H1 (cell line): Measurements from ENCODE around the gene DOC2A. TPM values are rescaled to one million over a fixed set of nuclear protein-coding genes. Genes with fewer than 3 reads are reported as not detected.

Experiments
- CTCF ChIA-PET: fragments of 300-600 bp; sonication (Branson Sonifier 250); formaldehyde crosslinking; loops from one replicate; lab custom pipeline; 2021; ENCODE audit not compliant: partially characterized antibody; lab: Charles Lee
- POLR2A ChIA-PET: fragments of 300-600 bp; sonication (Branson Sonifier 250); formaldehyde crosslinking; loops from one replicate; lab custom pipeline; 2021; ENCODE audit warnings: inconsistent platforms; ENCODE audit not compliant: partially characterized antibody; lab: Charles Lee
- DNase-seq, 2 experiments: peaks; one replicate each; pipeline versions ENCODE4 v3.0.0 to v3.0.0-alpha.2; 2010 to 2022; ENCODE audit warnings: low spot score in 2 of 2, low read depth in 1 of 2, mixed read lengths in 1 of 2
- FAIRE-seq: peaks from 2 replicates; lab custom pipeline; 2011; peaks lifted over from hg19 to GRCh38; lab: Jason Lieb, UNC
- H2AFZ ChIP-seq: 2 replicates; pipeline ENCODE4 v1.8.1; 2012; ENCODE audit warnings: low read length, inconsistent platforms
- H2AK5ac ChIP-seq: 2 replicates; pipeline ENCODE4 v1.6.1; 2013; ENCODE audit warnings: low read depth, low read length
- H2BK120ac ChIP-seq: replicated peaks from 2 replicates; pipeline ENCODE3; 2013; ENCODE audit warnings: low read depth, low read length, inconsistent platforms
- H2BK12ac ChIP-seq: 2 replicates; pipeline ENCODE4 v1.6.1; 2013; ENCODE audit warnings: low read depth, low read length
- H2BK15ac ChIP-seq: 2 replicates; pipeline ENCODE4 v1.6.1; 2013; ENCODE audit warnings: low read length
- H2BK20ac ChIP-seq: 2 replicates; pipeline ENCODE4 v1.6.1; 2013; ENCODE audit warnings: low read length
- H2BK5ac ChIP-seq: 2 replicates; pipeline ENCODE4 v1.6.1; 2013; ENCODE audit warnings: low read depth, low read length
- H3K14ac ChIP-seq: 2 replicates; pipeline ENCODE4 v1.6.1; 2013; ENCODE audit warnings: inconsistent platforms; ENCODE audit not compliant: insufficient read length
- H3K18ac ChIP-seq: 2 replicates; pipeline ENCODE4 v1.6.1; 2013; ENCODE audit warnings: low read length; ENCODE audit errors: extremely low read depth
- H3K23ac ChIP-seq: 2 replicates; pipeline ENCODE4 v1.6.1; 2013; ENCODE audit warnings: inconsistent platforms; ENCODE audit not compliant: insufficient read length
- H3K23me2 ChIP-seq: 2 replicates; pipeline ENCODE4 v1.6.1; 2013; ENCODE audit warnings: low read depth, low read length
- H3K27ac ChIP-seq: 2 replicates; pipeline ENCODE4 v1.6.1; 2011; ENCODE audit warnings: low read depth, low read length, inconsistent platforms
- H3K27me3 ChIP-seq, 4 experiments: replicated peaks in 1 of 4; 1 replicate in 1 of 4; 2 replicates in 3 of 4; pipeline versions ENCODE4 v1.6.1 to v1.8.1; 2011 to 2013; ENCODE audit warnings: low read length in 3 of 4, mild to moderate bottlenecking in 3 of 4, inconsistent platforms in 2 of 4, mixed read lengths in 2 of 4, moderate library complexity in 1 of 4; ENCODE audit not compliant: control insufficient read depth in 3 of 4, insufficient read depth in 3 of 4; ENCODE audit errors: extremely low read depth in 1 of 4
- H3K36me3 ChIP-seq, 4 experiments: 2 replicates each; pipeline versions ENCODE4 v1.6.1 to v1.8.1; 2011 to 2013; ENCODE audit warnings: mild to moderate bottlenecking in 4 of 4, low read length in 3 of 4, moderate library complexity in 2 of 4, control low read depth in 1 of 4, inconsistent platforms in 1 of 4; ENCODE audit not compliant: insufficient read depth in 4 of 4, control insufficient read depth in 2 of 4
- H3K4ac ChIP-seq: replicated peaks from 2 replicates; pipeline ENCODE3; 2013; ENCODE audit warnings: low read length, low read depth, mixed read lengths, inconsistent platforms; ENCODE audit not compliant: insufficient read length
- H3K4me1 ChIP-seq, 4 experiments: replicated peaks in 1 of 4; 1 replicate in 1 of 4; 2 replicates in 3 of 4; pipeline versions ENCODE4 v1.6.1 to v1.8.1; 2011 to 2013; ENCODE audit warnings: low read length in 3 of 4, inconsistent platforms in 2 of 4, mixed read lengths in 1 of 4; ENCODE audit not compliant: insufficient read depth in 4 of 4, control insufficient read depth in 3 of 4
- H3K4me2 ChIP-seq, 2 experiments: 2 replicates each; pipeline versions ENCODE4 v1.6.1 to v1.8.1; 2011 to 2013; ENCODE audit warnings: low read depth in 2 of 2, low read length in 2 of 2, control low read depth in 1 of 2, inconsistent platforms in 1 of 2, mild to moderate bottlenecking in 1 of 2; ENCODE audit not compliant: insufficient read depth in 1 of 2
- H3K4me3 ChIP-seq, 4 experiments: fragments of 200-600, 300-600 bp in 1 of 4; sonication (generic), shearing (Covaris generic), sonication (Bioruptor Twin) in 1 of 4; 2 replicates each; pipeline versions ENCODE4 v1.5.1 to v1.8.1; 2011 to 2016; ENCODE audit warnings: low read length in 4 of 4, low read depth in 3 of 4, control low read depth in 2 of 4, inconsistent platforms in 2 of 4, mild to moderate bottlenecking in 2 of 4, mixed read lengths in 1 of 4, moderate library complexity in 1 of 4; ENCODE audit not compliant: insufficient read depth in 2 of 4; ENCODE audit errors: extremely low read depth in 1 of 4
- H3K56ac ChIP-seq: replicated peaks from 2 replicates; pipeline ENCODE3; 2013; ENCODE audit warnings: low read depth, mild to moderate bottlenecking, mixed read lengths, low read length, inconsistent platforms; ENCODE audit not compliant: insufficient read length
- H3K79me1 ChIP-seq: 2 replicates; pipeline ENCODE4 v1.6.1; 2013; ENCODE audit warnings: low read depth, low read length, control low read depth
- H3K79me2 ChIP-seq, 2 experiments: 2 replicates each; pipeline versions ENCODE4 v1.6.1 to v1.8.1; 2012 to 2013; ENCODE audit warnings: low read length in 2 of 2, mild to moderate bottlenecking in 2 of 2, inconsistent platforms in 1 of 2; ENCODE audit not compliant: insufficient read depth in 2 of 2, control insufficient read depth in 1 of 2
- H3K9ac ChIP-seq, 4 experiments: replicated peaks in 1 of 4; 1 replicate in 1 of 4; 2 replicates in 3 of 4; pipeline versions ENCODE4 v1.6.1 to v1.8.1; 2011 to 2013; ENCODE audit warnings: low read depth in 3 of 4, low read length in 3 of 4, control low read depth in 2 of 4, mild to moderate bottlenecking in 2 of 4, moderate library complexity in 2 of 4, inconsistent platforms in 1 of 4; ENCODE audit errors: extremely low read depth in 1 of 4
- H3K9me3 ChIP-seq, 2 experiments: 2 replicates each; pipeline versions ENCODE4 v1.6.1 to v1.8.1; 2012 to 2013; ENCODE audit warnings: mild to moderate bottlenecking in 2 of 2, moderate library complexity in 2 of 2, control low read depth in 1 of 2, inconsistent platforms in 1 of 2, low read depth in 1 of 2, low read length in 1 of 2, mixed read lengths in 1 of 2; ENCODE audit not compliant: insufficient read depth in 2 of 2
- H4K20me1 ChIP-seq, 2 experiments: replicated peaks in 1 of 2; 2 replicates each; pipeline versions ENCODE3 to v1.8.1; 2011 to 2013; ENCODE audit warnings: inconsistent platforms in 2 of 2, low read length in 2 of 2, mild to moderate bottlenecking in 1 of 2; ENCODE audit not compliant: insufficient read depth in 2 of 2, control insufficient read depth in 1 of 2
- H4K5ac ChIP-seq: 2 replicates; pipeline ENCODE4 v1.6.1; 2013; ENCODE audit warnings: low read length, low read depth, mixed read lengths, inconsistent platforms; ENCODE audit not compliant: insufficient read length
- H4K8ac ChIP-seq: 2 replicates; pipeline ENCODE4 v1.8.0; 2013; ENCODE audit warnings: mild to moderate bottlenecking, moderate library complexity, low read length, inconsistent platforms; ENCODE audit not compliant: insufficient read depth; ENCODE audit errors: extremely low read depth
- H4K91ac ChIP-seq: replicated peaks from 2 replicates; pipeline ENCODE3; 2013; ENCODE audit warnings: low read length, mixed read lengths, inconsistent platforms; ENCODE audit not compliant: insufficient read length
- SAP30 ChIP-seq: fragments of 300-600 bp; sonication (generic); IDR thresholded peaks from 2 replicates; pipeline ENCODE4 v1.7.1; 2012; ENCODE audit warnings: low read length, moderate library complexity, mild to moderate bottlenecking, inconsistent platforms; ENCODE audit not compliant: insufficient read depth, insufficient replicate concordance
- USF2 ChIP-seq: IDR thresholded peaks from 2 replicates; pipeline ENCODE4 v1.6.1; 2011; ENCODE audit warnings: low read length, improper control_type of control experiment
- WGBS, 2 experiments: shearing (Covaris generic) in 1 of 2; methylation state at CpG; one replicate each; pipeline versions ENCODE4 v1.1.6 to v1.1.7; 2013 to 2015; ENCODE audit warnings: low lambda C conversion rate in 2 of 2, mixed read lengths in 2 of 2, inconsistent platforms in 1 of 2, low coverage in 1 of 2, missing lambda C conversion rate in 1 of 2; ENCODE audit not compliant: insufficient replicate concordance in 2 of 2, insufficient coverage in 1 of 2, insufficient read length in 1 of 2; ENCODE audit errors: extremely low coverage in 1 of 2, missing lambda C conversion rate in 1 of 2; 5-methylcytosine and 5-hydroxymethylcytosine counted together
- polyA plus RNA-seq, 7 experiments: library from polyadenylated mRNA; depleted of rRNA in 3 of 7; stranded (reverse) in 5 of 7; unstranded in 2 of 7; fragments of >200 nt in 5 of 7; fragments of 200-250 nt in 2 of 7; gene quantifications; 1 replicate in 5 of 7; 2 replicates in 1 of 7; 4 replicates in 1 of 7; pipeline versions ENCODE4 v1.2.1 to v1.2.3, GENCODE V29; 2011 to 2013; ENCODE audit warnings: missing spikeins in 2 of 7, mixed read lengths in 2 of 7
- total RNA-seq: library from RNA; stranded (reverse); fragmentation: NEBNext Ultra II Directional; extraction: Animal tissue kit (Norgen Biotek cat#: 25700); gene quantifications from 2 replicates; pipeline ENCODE4 v1.2.1, GENCODE V29; 2021

Gene DOC2A
- total and polyA plus RNA-seq, 2 of the 8 experiments (the other 6 are each of a cell fraction or from before 2014, with no cell fraction given) = 13.9 to 20.7 TPM

GRCh38 chr16:29990883-29991570 lies 19.8 kb downstream of the DOC2A start:
- no peak overlapping the region for H2BK20ac ChIP-seq
- 92% methylated on average over 22 of the region's 35 CpGs; no CpG with 5 or more reads in 1 of the 2 experiments for WGBS, 2 experiments

More at GRCh38 chr16:29990883-29991570, 19.8 kb downstream of the DOC2A start:
- no peak overlapping the region for H3K4me2 ChIP-seq
- H2AFZ ChIP-seq = no peak overlapping the region
- no peak overlapping the region for H3K18ac ChIP-seq
- H4K20me1 ChIP-seq = no peaks in the 10 kb centered on the region
- H3K27me3 ChIP-seq = no peaks in the 10 kb centered on the region
- no peaks in the 10 kb centered on the region for H3K79me1 ChIP-seq
- no peak for DNase-seq
- no peak for TF ChIP-seq SAP30
- no peak for TF ChIP-seq USF2
- TF ChIP-seq, all 59 proteins: peak for 0
- Histone ChIP-seq H2AK5ac (no peak overlapping the region), H2BK12ac (no peak overlapping the region), H3K56ac (no peak overlapping the region), H3K23me2 (peaks cover 6% of the 10 kb centered on the region; the same call in 1 of the 2 replicates), H3K9me3 (no peaks in the 10 kb centered on the region), H3K4me1 (peaks cover 0 to 8% (median 1%) of the 10 kb centered on the region in 4 experiments; a peak in 3 of 7 replicates), H3K9ac (no peak overlapping the region), H3K14ac (no peak overlapping the region), H3K23ac (no peak overlapping the region), H4K91ac (no peak overlapping the region), H3K79me2 (no peaks in the 10 kb centered on the region), H4K5ac (no peak overlapping the region), H2BK120ac (no peak overlapping the region), H3K36me3 (peaks cover 5 to 38% (median 18%) of the 10 kb centered on the region in 4 experiments), H4K8ac (no peak overlapping the region), H2BK15ac (no peak overlapping the region), H3K27ac (no peak overlapping the region), H3K4me3 (no peak overlapping the region), H2BK5ac (no peak overlapping the region), H3K4ac (no peak overlapping the region)
- ChIA-PET CTCF (interaction anchor here (1.1 kb wide), 1 partner anchor 41 kb away, joined by 3 read pairs; no protein-coding TSS in a partner anchor), POLR2A (interaction anchor here (0.7 to 3.4 kb wide), 3 partner anchors 10 to 18 kb away, joined by 3 to 12 read pairs (median 3); partner anchors contain the start of gene TAOK2)
- FAIRE-seq = no peak
